Activated CD4-positive, alpha-beta T cell treated with anti-CD3 and anti-CD28 coated beads for 36 hours (primary cell): ENCODE data around the gene TRIM46. TPM values are rescaled to one million over a fixed set of nuclear protein-coding genes. Genes with fewer than 3 reads are reported as not detected.
"Not testable (repeated sequence)": the region's sequence is repeated elsewhere in the genome, so short reads cannot be mapped to it uniquely, and the experiment has no call there.

ENCODE experiments used
- ATAC-seq: fragments of 200-7000 bp; cut with Tn5 transposase; one replicate; pipeline ENCODE4 v1.10.0; 2021; ENCODE audit warnings: mild to moderate bottlenecking, moderate library complexity
- CTCF ChIA-PET: fragments of 350-600 bp; sonication (Branson Sonifier 250); formaldehyde crosslinking; loops from one replicate; lab custom pipeline; 2021; ENCODE audit warnings: antibody characterized with exemption; lab: Charles Lee
- POLR2A ChIA-PET: fragments of 350-600 bp; sonication (Branson Sonifier 250); formaldehyde crosslinking; loops from one replicate; lab custom pipeline; 2021; ENCODE audit warnings: antibody characterized with exemption, inconsistent platforms; lab: Charles Lee
- DNase-seq: peaks from one replicate; pipeline ENCODE4 v3.0.0-alpha.2; 2020
- H3K27ac Mint-ChIP-seq: one replicate; pipeline ENCODE4 v1.8.0; 2021; ENCODE audit warnings: mixed read lengths
- H3K27me3 Mint-ChIP-seq: one replicate; pipeline ENCODE4 v1.8.0; 2021; ENCODE audit warnings: mixed read lengths
- H3K36me3 Mint-ChIP-seq: one replicate; pipeline ENCODE4 v1.8.0; 2021; ENCODE audit warnings: low read depth, mixed read lengths
- H3K4me1 Mint-ChIP-seq: one replicate; pipeline ENCODE4 v1.8.0; 2021; ENCODE audit warnings: mixed read lengths
- H3K4me3 Mint-ChIP-seq: one replicate; pipeline ENCODE4 v1.8.0; 2021; ENCODE audit warnings: mild to moderate bottlenecking, moderate library complexity, mixed read lengths
- H3K9me3 Mint-ChIP-seq: one replicate; pipeline ENCODE4 v1.8.0; 2021; ENCODE audit warnings: low read depth, mixed read lengths
- intact Hi-C, 2 experiments: fragments of 100-400 bp; cut with DNase I in 1 of 2; cut with micrococcal nuclease in 1 of 2; formaldehyde crosslinking; loops; one replicate each; pipeline versions ENCODE4 v1.14.2 to v1.15.1; 2022 to 2024; cut with DNase I, micrococcal nuclease
- total RNA-seq, 2 experiments: library from RNA; stranded (reverse); gene quantifications; one replicate each; pipeline ENCODE4 v1.2.3, GENCODE V29; 2021

Gene TRIM46
- total RNA-seq, 2 experiments from 2014 or later: 6.3 to 6.9 TPM

GRCh38 chr1:155206891-155207805 lies 33.5 kb downstream of the TRIM46 start:
- peaks cover 29% of the 10 kb centered on the region for H3K4me1 Mint-ChIP-seq
- no peaks in the 10 kb centered on the region for H3K27me3 Mint-ChIP-seq
- H3K27ac Mint-ChIP-seq: peak overlapping the region; percentile 86
- H3K4me3 Mint-ChIP-seq: peak overlapping the region; percentile 62
- POLR2A ChIA-PET: interaction anchor here (1.0 kb wide), 1 partner anchor 14 kb away, joined by 3 read pairs; no protein-coding TSS in a partner anchor
- intact Hi-C loops: loop anchor here (1.0 to 5.0 kb wide), 5 partner anchors 19 to 386 kb away; partner anchors contain the start of gene RUSC1 (in 1 of the 2)
- ATAC-seq (peak; percentile 60), DNase-seq (peak; percentile 95)
- H3K9me3 Mint-ChIP-seq: no peaks in the 10 kb centered on the region
- H3K36me3 Mint-ChIP-seq: peaks cover 3% of the 10 kb centered on the region
- CTCF ChIA-PET: interaction anchor here (0.5 to 3.8 kb wide), 21 partner anchors 9 to 859 kb away, joined by 3 to 20 read pairs (median 4); partner anchors contain the start of genes FDPS, RUSC1 and SLC50A1

- CTCF ChIA-PET: interaction anchor here (0.7 to 3.8 kb wide), 15 partner anchors 10 to 858 kb away, joined by 3 to 20 read pairs (median 4); partner anchors contain the start of genes FDPS and SLC50A1
- Mint-ChIP-seq H3K4me1 (peaks cover 29% of the 10 kb centered on the region), H3K27ac (peak within 1 kb of the TSS; percentile 86), H3K27me3 (no peaks in the 10 kb centered on the region), H3K4me3 (peak within 1 kb of the TSS; percentile 89), H3K36me3 (peaks cover 3% of the 10 kb centered on the region), H3K9me3 (no peaks in the 10 kb centered on the region)
- intact Hi-C loops: loop anchor here (1.0 to 5.0 kb wide), 9 partner anchors 13 to 385 kb away; partner anchors contain the start of genes FDPS (in 1 of the 2) and RUSC1 (in 1 of the 2)
- DNase-seq (peak; percentile 21), ATAC-seq (no peak)
- POLR2A ChIA-PET: interaction anchor here (1.0 kb wide), 1 partner anchor 15 kb away, joined by 3 read pairs; no protein-coding TSS in a partner anchor
Observed at GRCh38 chr1:155207806-155208540, 34.3 kb downstream of the TRIM46 start, which contains the start of gene THBS3. Gene THBS3, minus strand, starts transcription at chr1:155207897. Its CDS starts 21 bp downstream, at chr1:155207876.

DNA sequence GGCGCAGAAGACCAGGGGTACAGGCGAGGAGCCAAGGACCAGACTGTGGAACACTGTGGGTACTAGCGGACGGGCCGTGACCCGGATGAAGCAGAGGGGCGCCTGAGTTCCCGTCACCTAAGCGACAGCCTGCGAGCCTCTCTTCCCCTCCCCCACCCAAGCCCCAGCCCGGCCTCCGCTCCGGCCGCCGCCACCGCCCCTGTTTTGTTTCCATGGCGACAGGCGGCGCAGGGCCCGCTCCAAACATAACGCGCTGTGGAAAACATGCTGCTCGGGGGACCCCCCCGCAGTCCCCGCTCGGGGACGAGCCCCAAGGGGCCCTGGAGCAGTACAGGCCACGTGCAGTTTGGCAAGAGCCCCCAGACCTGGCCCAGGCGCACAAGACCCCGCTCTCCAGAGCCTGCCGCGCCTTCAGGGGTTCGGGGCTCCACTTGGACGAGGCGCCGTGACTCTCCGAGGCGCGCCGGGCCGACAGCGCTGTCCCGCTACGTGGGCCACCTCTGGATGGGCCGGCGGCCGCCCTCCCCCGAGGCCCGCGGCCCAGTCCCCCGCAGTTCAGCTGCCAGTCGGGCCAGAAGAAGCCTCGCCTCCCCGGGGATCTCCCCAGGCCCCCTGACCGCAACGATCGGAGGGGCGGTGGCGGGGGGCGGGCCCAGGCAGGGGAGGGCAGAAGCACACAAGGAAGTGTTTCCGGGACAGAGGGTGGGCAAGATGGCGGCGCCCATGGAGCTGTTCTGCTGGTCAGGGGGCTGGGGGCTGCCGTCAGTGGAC lies 35.1 kb downstream of the TRIM46 start, which contains the start of gene MTX1:
Gene MTX1, plus strand, starts transcription at position 155 of the 771 bp plus-strand sequence. Its CDS starts 110 bp downstream, at position 265.
- H3K4me1 Mint-ChIP-seq: peaks cover 29% of the 10 kb centered on the region
- CTCF ChIA-PET: interaction anchor here (0.6 to 3.8 kb wide), 10 partner anchors 14 to 665 kb away, joined by 3 to 20 read pairs (median 8); no protein-coding TSS in a partner anchor
- POLR2A ChIA-PET: interaction anchor here (1.0 to 1.4 kb wide), 5 partner anchors 14 to 36 kb away, joined by 3 to 5 read pairs (median 4); partner anchors contain the start of gene KRTCAP2
- H3K4me3 Mint-ChIP-seq: peak within 1 kb of the TSS; percentile 89
- DNase-seq: peak; percentile 93
- H3K36me3 Mint-ChIP-seq: peaks cover 3% of the 10 kb centered on the region
- intact Hi-C loops: loop anchor here (1.0 to 5.0 kb wide), 9 partner anchors 14 to 116 kb away; partner anchors contain the start of genes CLK2 (in 1 of the 2), FDPS (in 1 of the 2), KRTCAP2 (in 1 of the 2) and RUSC1 (in 1 of the 2)
- H3K27me3 Mint-ChIP-seq: no peaks in the 10 kb centered on the region
- ATAC-seq: peak; percentile 87
- no peaks in the 10 kb centered on the region for H3K9me3 Mint-ChIP-seq
- H3K27ac Mint-ChIP-seq: peak within 1 kb of the TSS; percentile 86

DNA sequence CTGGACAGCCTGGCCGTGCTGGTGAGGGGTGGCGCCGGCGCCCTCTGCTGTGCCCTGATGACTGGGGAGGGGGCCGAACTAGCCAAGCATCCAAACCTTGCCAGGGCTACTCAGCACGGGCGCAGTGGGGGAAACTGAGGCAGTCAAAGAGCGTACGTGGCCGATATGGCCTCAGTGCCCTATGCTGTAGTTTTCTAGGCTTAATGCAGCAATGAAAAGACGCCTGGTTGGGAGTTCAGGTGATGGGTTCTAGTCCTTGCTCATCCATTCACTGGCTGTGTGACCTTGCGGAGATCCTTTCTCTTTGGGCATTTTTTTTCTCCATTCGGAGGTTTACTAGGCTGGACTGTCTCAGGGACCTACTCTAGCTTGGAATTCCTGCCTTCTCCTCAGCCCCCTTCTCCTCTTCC lies 35.7 kb downstream of the TRIM46 start:
- CTCF ChIA-PET: interaction anchor here (0.6 to 3.8 kb wide), 9 partner anchors 15 to 900 kb away, joined by 3 to 20 read pairs (median 3); no protein-coding TSS in a partner anchor
- Mint-ChIP-seq H3K4me3 (peak overlapping the region; percentile 89), H3K36me3 (peaks cover 3% of the 10 kb centered on the region), H3K27ac (peak overlapping the region; percentile 85), H3K4me1 (peaks cover 29% of the 10 kb centered on the region), H3K27me3 (no peaks in the 10 kb centered on the region), H3K9me3 (no peaks in the 10 kb centered on the region)
- ATAC-seq (no peak), DNase-seq (no peak)
- intact Hi-C loops: loop anchor here (1.0 to 5.0 kb wide), 7 partner anchors 15 to 113 kb away; partner anchors contain the start of genes CLK2 (in 1 of the 2), FDPS (in 1 of the 2), KRTCAP2 (in 1 of the 2) and RUSC1 (in 1 of the 2)
- POLR2A ChIA-PET: interaction anchor here (1.1 to 1.4 kb wide), 4 partner anchors 15 to 36 kb away, joined by 3 to 5 read pairs (median 4); partner anchors contain the start of gene KRTCAP2

GRCh38 chr1:155210314-155211104 lies 36.9 kb downstream of the TRIM46 start:
- peaks cover 34% of the 10 kb centered on the region for H3K4me1 Mint-ChIP-seq
- no peaks in the 10 kb centered on the region for H3K9me3 Mint-ChIP-seq
- H3K27me3 Mint-ChIP-seq: no peaks in the 10 kb centered on the region
- DNase-seq: no peak
- CTCF ChIA-PET: interaction anchor here (0.9 to 3.8 kb wide), 3 partner anchors 14 to 34 kb away, joined by 3 to 20 read pairs (median 10); no protein-coding TSS in a partner anchor
- POLR2A ChIA-PET: no interaction called here
- ATAC-seq: no peak
- peak overlapping the region; percentile 2 for H3K27ac Mint-ChIP-seq
- H3K4me3 Mint-ChIP-seq: peak overlapping the region; percentile 89
- peaks cover 8% of the 10 kb centered on the region for H3K36me3 Mint-ChIP-seq
- intact Hi-C loops: no loop called here

GRCh38 chr1:155211381-155212050 lies 37.9 kb downstream of the TRIM46 start:
- POLR2A ChIA-PET, H3K9me3 Mint-ChIP-seq, CTCF ChIA-PET, H3K27me3 Mint-ChIP-seq, intact Hi-C loops, H3K27ac Mint-ChIP-seq, H3K4me3 Mint-ChIP-seq, DNase-seq, ATAC-seq: not testable (repeated sequence)
- Mint-ChIP-seq H3K4me1 (peaks cover 34% of the 10 kb centered on the region), H3K36me3 (peaks cover 11% of the 10 kb centered on the region)

GRCh38 chr1:155212051-155212440 lies 38.4 kb downstream of the TRIM46 start:
- H3K27ac Mint-ChIP-seq, CTCF ChIA-PET, intact Hi-C loops, H3K9me3 Mint-ChIP-seq, DNase-seq, H3K4me3 Mint-ChIP-seq, POLR2A ChIA-PET, H3K27me3 Mint-ChIP-seq, ATAC-seq: not testable (repeated sequence)
- H3K36me3 Mint-ChIP-seq: peaks cover 11% of the 10 kb centered on the region
- H3K4me1 Mint-ChIP-seq: peaks cover 30% of the 10 kb centered on the region

GRCh38 chr1:155214702-155215101 lies 41.1 kb downstream of the TRIM46 start:
- H3K9me3 Mint-ChIP-seq, POLR2A ChIA-PET, H3K27ac Mint-ChIP-seq, DNase-seq, H3K4me3 Mint-ChIP-seq, H3K27me3 Mint-ChIP-seq, intact Hi-C loops, CTCF ChIA-PET: not testable (repeated sequence)
- peaks cover 24% of the 10 kb centered on the region for H3K4me1 Mint-ChIP-seq
- peak; percentile 31 for ATAC-seq
- peaks cover 11% of the 10 kb centered on the region for H3K36me3 Mint-ChIP-seq
